ENCODE results near the gene SPRED2.

DNA sequence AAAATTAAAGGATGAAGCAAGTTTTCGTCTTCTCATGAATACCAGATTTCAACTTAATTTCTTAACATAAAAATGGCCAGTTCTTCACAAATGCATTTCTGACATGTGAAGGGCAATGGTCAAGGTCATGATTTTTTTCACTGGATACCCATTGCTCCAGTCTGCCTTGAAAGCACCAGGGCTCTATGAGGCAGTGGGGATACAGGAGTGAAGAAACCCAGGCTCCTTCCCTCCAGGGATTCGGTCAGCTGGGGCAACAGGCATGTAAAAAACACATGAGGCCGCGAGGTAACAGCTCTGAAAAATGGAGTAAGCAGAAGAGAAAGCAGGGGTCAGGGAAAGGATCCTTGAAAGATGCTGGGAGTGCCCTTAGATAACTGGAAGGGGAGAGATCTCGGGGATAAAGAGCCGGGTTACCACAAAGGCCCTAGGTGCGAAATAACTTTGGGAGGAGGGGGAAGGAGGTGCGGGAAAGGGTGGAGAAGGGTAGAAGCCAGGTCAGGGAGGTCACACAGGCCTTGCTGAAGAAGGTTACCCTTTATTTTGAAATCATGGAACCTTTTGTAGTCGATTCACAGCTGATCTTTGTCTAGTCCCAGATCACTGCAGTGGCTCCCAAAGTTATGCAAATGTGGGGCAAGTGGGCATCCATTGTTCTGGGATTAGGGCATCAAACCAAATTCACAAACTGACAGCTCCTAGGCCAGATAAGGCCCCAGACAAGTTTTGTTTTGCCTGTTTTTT, 5.2 kb upstream of the SPRED2 start:
- no peak for TF ChIP-seq POLR2A (IDR thresholded peaks at IDR 0.05)
- TF ChIP-seq, protein P1, sequence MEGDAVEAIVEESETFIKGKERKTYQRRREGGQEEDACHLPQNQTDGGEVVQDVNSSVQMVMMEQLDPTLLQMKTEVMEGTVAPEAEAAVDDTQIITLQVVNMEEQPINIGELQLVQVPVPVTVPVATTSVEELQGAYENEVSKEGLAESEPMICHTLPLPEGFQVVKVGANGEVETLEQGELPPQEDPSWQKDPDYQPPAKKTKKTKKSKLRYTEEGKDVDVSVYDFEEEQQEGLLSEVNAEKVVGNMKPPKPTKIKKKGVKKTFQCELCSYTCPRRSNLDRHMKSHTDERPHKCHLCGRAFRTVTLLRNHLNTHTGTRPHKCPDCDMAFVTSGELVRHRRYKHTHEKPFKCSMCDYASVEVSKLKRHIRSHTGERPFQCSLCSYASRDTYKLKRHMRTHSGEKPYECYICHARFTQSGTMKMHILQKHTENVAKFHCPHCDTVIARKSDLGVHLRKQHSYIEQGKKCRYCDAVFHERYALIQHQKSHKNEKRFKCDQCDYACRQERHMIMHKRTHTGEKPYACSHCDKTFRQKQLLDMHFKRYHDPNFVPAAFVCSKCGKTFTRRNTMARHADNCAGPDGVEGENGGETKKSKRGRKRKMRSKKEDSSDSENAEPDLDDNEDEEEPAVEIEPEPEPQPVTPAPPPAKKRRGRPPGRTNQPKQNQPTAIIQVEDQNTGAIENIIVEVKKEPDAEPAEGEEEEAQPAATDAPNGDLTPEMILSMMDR (IDR thresholded peaks at IDR 0.05), result no peak

Measured in uterus (tissue), 2 donors.